ENCODE results near the gene PRKG2. TPM values are rescaled to one million over a fixed set of nuclear protein-coding genes. Genes with fewer than 3 reads are reported as not detected.

PRKG2 gene
- total and polyA plus RNA-seq, 2 donors (not counting 3 experiments of a cell fraction or from before 2014, with no cell fraction given): not detected

GRCh38 chr4:81258841-81259550, 44.0 kb upstream of the PRKG2 start:
- DNase-seq (ENCODE audit: low read depth, low spot score) (no peak), FAIRE-seq (no peak)
- CTCF ChIA-PET: no interaction called here
- no peaks in the 10 kb centered on the region for H3K9me1 ChIP-seq (replicated peaks; ENCODE audit: control insufficient read depth, extremely low read depth, insufficient read depth, low read length)
- intact Hi-C loops (cut with micrococcal nuclease): no loop called here
- no peaks in the 10 kb centered on the region for H3K79me2 ChIP-seq (ENCODE audit: control insufficient read depth, insufficient read depth, low read length)
- H3K9ac ChIP-seq (replicated peaks; ENCODE audit: extremely low read depth, insufficient read depth, low read length): no peak overlapping the region
- H3K36me3 ChIP-seq (ENCODE audit: control insufficient read depth in 2 of 2, extremely low read depth in 1 of 2, insufficient read depth in 2 of 2, low read length in 2 of 2): no peaks in the 10 kb centered on the region
- BruUV-seq (replicated peaks): no TSS peak
- dilution Hi-C loops (cut with MboI; ENCODE audit: extremely low pct_ligation_motif_present, low sequenced_read_pairs): no loop called here
- H3K27me3 ChIP-seq (ENCODE audit: control insufficient read depth in 2 of 2, insufficient read depth in 2 of 2, low read length in 2 of 2): no peaks in the 10 kb centered on the region
- H3K4me3 ChIP-seq (replicated peaks in 1 of 3; ENCODE audit: insufficient read depth in 1 of 3, low read depth in 1 of 3, low read length in 3 of 3): no peak overlapping the region
- no peaks in the 10 kb centered on the region for H4K20me1 ChIP-seq (replicated peaks; ENCODE audit: control insufficient read depth, extremely low read depth, insufficient read depth, low read length)
- POLR2A ChIA-PET: no interaction called here
- no peak overlapping the region for H3K4me2 ChIP-seq (ENCODE audit: insufficient read depth, low read length)
- H3K4me1 ChIP-seq (ENCODE audit: control insufficient read depth, extremely low read depth, insufficient read depth, low read length): no peaks in the 10 kb centered on the region
- H3K9me3 ChIP-seq (replicated peaks; ENCODE audit: control insufficient read depth, insufficient read depth, low read length): no peaks in the 10 kb centered on the region
- no peak overlapping the region for H3K27ac ChIP-seq (ENCODE audit: insufficient read depth, low read depth, low read length)
- H2AFZ ChIP-seq (ENCODE audit: low read depth, low read length): no peak overlapping the region
- TF ChIP-seq GATA2 (IDR thresholded peaks at IDR 0.05; ENCODE audit: insufficient read depth, insufficient read length, low read depth, low read length): no peak
- no peak for TF ChIP-seq MYC (IDR thresholded peaks at IDR 0.05; ENCODE audit: low read depth, low read length)
- TF ChIP-seq POLR2AphosphoS5 (IDR thresholded peaks at IDR 0.05; ENCODE audit: insufficient read depth, low read depth, low read length): no peak
- TF ChIP-seq JUN (IDR thresholded peaks at IDR 0.05; ENCODE audit: borderline replicate concordance, insufficient read depth, insufficient read length, low read depth): no peak
- no peak for TF ChIP-seq CTCF (IDR thresholded peaks at IDR 0.05; ENCODE audit: extremely low read depth in 1 of 2, insufficient read depth in 1 of 2, low read depth in 1 of 2, low read length in 2 of 2)
- no peak for TF ChIP-seq FOS (IDR thresholded peaks at IDR 0.05; ENCODE audit: borderline replicate concordance, insufficient read depth, low read length)
- TF ChIP-seq EZH2 (IDR thresholded peaks at IDR 0.05; ENCODE audit: borderline replicate concordance, low read depth, low read length, severe bottlenecking): no peak
- no peak for TF ChIP-seq POLR2A (IDR thresholded peaks at IDR 0.05; ENCODE audit: low read depth, low read length)
- no peak for TF ChIP-seq MAX (IDR thresholded peaks at IDR 0.05; ENCODE audit: insufficient read depth, insufficient read length)

All from endothelial cell of umbilical vein (primary cell).